Measurements from ENCODE around the gene PLAAT5.

- no peak for TF ChIP-seq EZH2 (IDR thresholded peaks at IDR 0.05; ENCODE audit: low read depth)
- TF ChIP-seq CTCF (conservative IDR thresholded peaks at IDR 0.05): peak; percentile 52; the same call in 1 of the 2 replicates
These were observed 17.0 kb upstream of the PLAAT5 start for GRCh38 chr11:63508009-63508408.

Measured in PC-9 (cell line).